Spleen (tissue), 11 donors: Measurements from ENCODE around the gene TMEM209. TPM values are rescaled to one million over a fixed set of nuclear protein-coding genes. Genes with fewer than 3 reads are reported as not detected.
"Not testable (repeated sequence)": the region's sequence is repeated elsewhere in the genome, so short reads cannot be mapped to it uniquely, and the experiment has no call there.

Experiments
- DNase-seq: peaks from one replicate; pipeline ENCODE4 v3.0.0-alpha.2; 2020
- H3K27ac ChIP-seq, 8 donors: fragments of 200-600 bp; sonication (generic) in 7 of 8; 1 replicate in 4 of 8; 2 replicates in 4 of 8; pipeline versions ENCODE4 v1.5.0 to v1.8.0; 2016 to 2021; ENCODE audit warnings: inconsistent platforms in 4 of 8, mild to moderate bottlenecking in 4 of 8, moderate library complexity in 1 of 8
- H3K27me3 ChIP-seq, 7 donors: fragments of 200-600 bp; sonication (generic) in 6 of 7; replicated peaks in 1 of 7; 1 replicate in 4 of 7; 2 replicates in 3 of 7; pipeline versions ENCODE4 v1.5.0 to v1.8.0; 2016 to 2021; ENCODE audit warnings: inconsistent platforms in 3 of 7, mild to moderate bottlenecking in 1 of 7
- H3K36me3 ChIP-seq, 6 donors: fragments of 200-600 bp; sonication (generic) in 5 of 6; 1 replicate in 4 of 6; 2 replicates in 2 of 6; pipeline versions ENCODE4 v1.5.0 to v1.8.0; 2016 to 2021; ENCODE audit warnings: inconsistent platforms in 2 of 6
- H3K4me1 ChIP-seq, 6 donors: fragments of 200-600 bp; sonication (generic) in 5 of 6; 1 replicate in 3 of 6; 2 replicates in 3 of 6; pipeline versions ENCODE4 v1.5.0 to v1.8.0; 2016 to 2021; ENCODE audit warnings: inconsistent platforms in 3 of 6
- H3K4me3 ChIP-seq, 8 donors: fragments of 200-600 bp; sonication (generic) in 7 of 8; 1 replicate in 4 of 8; 2 replicates in 4 of 8; pipeline versions ENCODE4 v1.5.0 to v1.8.0; 2016 to 2021; ENCODE audit warnings: inconsistent platforms in 4 of 8, mild to moderate bottlenecking in 4 of 8, moderate library complexity in 2 of 8
- H3K9me3 ChIP-seq, 8 donors: fragments of 200-600 bp; sonication (generic) in 7 of 8; 1 replicate in 4 of 8; 2 replicates in 4 of 8; pipeline versions ENCODE4 v1.5.0 to v1.8.0; 2016 to 2021; ENCODE audit warnings: inconsistent platforms in 4 of 8
- CTCF ChIP-seq, 11 experiments: fragments of 200-600 bp in 7 of 11; fragments of 450-650 bp in 4 of 11; sonication (generic) in 4 of 11; IDR thresholded peaks in 8 of 11; conservative IDR thresholded peaks in 3 of 11; 1 replicate in 7 of 11; 2 replicates in 4 of 11; pipeline versions ENCODE4 v1.4.0 to v1.8.0; 2016 to 2021; ENCODE audit warnings: antibody characterized with exemption in 11 of 11, inconsistent platforms in 4 of 11, mild to moderate bottlenecking in 1 of 11
- POLR2A ChIP-seq, 3 donors: fragments of 450-650 bp; IDR thresholded peaks; one replicate each; pipeline ENCODE4 v1.5.1; 2017; ENCODE audit warnings: antibody characterized with exemption in 3 of 3, mild to moderate bottlenecking in 1 of 3
- POLR2AphosphoS5 ChIP-seq, 3 donors: sonication (generic); formaldehyde crosslinking; IDR thresholded peaks; one replicate each; pipeline ENCODE4 v1.5.1; 2017; ENCODE audit warnings: antibody characterized with exemption in 3 of 3
- WGBS, 5 donors: extraction: QIAGEN DNeasy Blood & Tissue Kit in 3 of 5; methylation state at CpG; one replicate each; pipeline versions ENCODE4 v1.1.5 to v1.1.7; 2013 to 2018; 5-methylcytosine and 5-hydroxymethylcytosine counted together
- intact Hi-C: fragments of 100-400 bp; cut with DNase I; formaldehyde crosslinking; loops from one replicate; pipeline ENCODE4 v1.15.0; 2023; ENCODE audit warnings: low total_unique reads
- polyA plus RNA-seq, 3 donors: library from polyadenylated mRNA; stranded (reverse); fragments of 200-250 nt; gene quantifications; one replicate each; pipeline ENCODE4 v1.2.1, GENCODE V29; 2013
- total RNA-seq, 7 donors: library from RNA; depleted of rRNA in 3 of 7; stranded (reverse); fragments of >200 nt in 3 of 7; fragmentation: NEBNext Ultra II Directional in 4 of 7; extraction: Animal tissue kit (Norgen Biotek cat#: 25700) in 4 of 7; gene quantifications; one replicate each; pipeline versions ENCODE4 v1.1.0 to v1.2.1, GENCODE V29; 2016 to 2021
- donor health status: healthy with polysubstance abuse.
- donor health status: DM: no; HTN: no; CAD: no; lungs with moderate emphysema.
- donor health status: DM: no; HTN: no; CAD: no.
- donor health status: Bipolar disorder and iron deficiency.
- donor health status: healthy.
- donor health status: DM: no; HTN: no; CAD: no.
- donor health status: DM: yes; HTN: yes; CAD: no.

The TMEM209 gene
- total and polyA plus RNA-seq, 10 donors, result 5.9 to 25.4 (median 17.4) TPM

DNA sequence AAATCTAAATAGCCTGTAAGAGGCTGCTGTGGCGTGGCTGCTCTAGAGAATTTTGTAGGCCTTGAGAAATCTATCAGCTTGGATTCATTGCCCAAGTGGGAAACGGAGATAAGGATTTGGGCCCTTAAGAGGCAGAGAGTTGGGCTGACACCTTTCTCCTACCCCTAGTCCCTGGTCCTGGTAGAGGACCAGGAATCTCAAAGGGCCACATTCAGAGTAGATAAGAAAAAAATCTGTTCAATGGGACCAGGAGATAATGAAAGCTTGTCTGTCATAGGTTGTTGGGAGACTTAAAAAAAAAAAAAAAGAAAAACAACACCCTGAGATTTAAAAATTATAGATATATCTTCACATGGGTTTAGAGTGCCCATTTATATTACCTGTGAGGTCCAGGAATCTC, 17.8 kb downstream of the TMEM209 start:
- 86 to 94% (median 92%) methylated on average over 2 of the region's 2 CpGs for WGBS, 5 donors

GRCh38 chr7:130184349-130184748, 20.9 kb downstream of the TMEM209 start:
- intact Hi-C loops, H3K27me3 ChIP-seq, H3K27ac ChIP-seq, DNase-seq, H3K9me3 ChIP-seq, H3K4me1 ChIP-seq, H3K4me3 ChIP-seq: not testable (repeated sequence)
- 86 to 97% (median 96%) methylated on average over 5 of the region's 5 CpGs for WGBS, 5 donors
- H3K36me3 ChIP-seq, result peaks cover 0 to 96% (median 48%) of the 10 kb centered on the region in 6 donors

More for the DNA sequence above, 17.8 kb downstream of the TMEM209 start:
- no peaks in the 10 kb centered on the region for H3K27me3 ChIP-seq
- H3K4me3 ChIP-seq, result no peak overlapping the region
- intact Hi-C loops, result no loop called here
- no peaks in the 10 kb centered on the region for H3K4me1 ChIP-seq
- no peak for DNase-seq
- no peaks in the 10 kb centered on the region for H3K9me3 ChIP-seq
- H3K27ac ChIP-seq, result no peak overlapping the region
- TF ChIP-seq POLR2A (IDR thresholded peaks at IDR 0.05), result no peak
- TF ChIP-seq POLR2AphosphoS5 (IDR thresholded peaks at IDR 0.05), result no peak
- no peak for TF ChIP-seq CTCF (IDR thresholded peaks at IDR 0.05 in 8 of 11, conservative IDR thresholded peaks at IDR 0.05 in 3 of 11)
- peaks cover 0 to 96% (median 35%) of the 10 kb centered on the region in 6 donors for H3K36me3 ChIP-seq

- TF ChIP-seq CTCF (IDR thresholded peaks at IDR 0.05 in 8 of 11, conservative IDR thresholded peaks at IDR 0.05 in 3 of 11), result no peak
- TF ChIP-seq POLR2A (IDR thresholded peaks at IDR 0.05), result no peak
- TF ChIP-seq POLR2AphosphoS5 (IDR thresholded peaks at IDR 0.05), result no peak
- Histone ChIP-seq H3K4me3 (no peak overlapping the region), H3K4me1 (no peaks in the 10 kb centered on the region), H3K36me3 (peaks cover 0 to 96% (median 54%) of the 10 kb centered on the region in 6 donors), H3K27me3 (no peaks in the 10 kb centered on the region), H3K9me3 (no peaks in the 10 kb centered on the region), H3K27ac (no peak overlapping the region)
- 76 to 89% (median 78%) methylated on average over 2 of the region's 2 CpGs for WGBS, 5 donors
- DNase-seq, result no peak
- intact Hi-C loops, result no loop called here
These were observed 22.2 kb downstream of the TMEM209 start for GRCh38 chr7:130182990-130183389.

- no peak overlapping the region for H3K27ac ChIP-seq
- H3K4me1 ChIP-seq, result no peaks in the 10 kb centered on the region
- H3K27me3 ChIP-seq, result no peaks in the 10 kb centered on the region
- no peaks in the 10 kb centered on the region for H3K9me3 ChIP-seq
- TF ChIP-seq CTCF (IDR thresholded peaks at IDR 0.05 in 8 of 11, conservative IDR thresholded peaks at IDR 0.05 in 3 of 11) (no peak), POLR2A (IDR thresholded peaks at IDR 0.05) (no peak), POLR2AphosphoS5 (IDR thresholded peaks at IDR 0.05) (no peak)
- WGBS, 5 donors, result 88 to 99% (median 97%) methylated on average over 2 of the region's 2 CpGs
- H3K4me3 ChIP-seq, result no peak overlapping the region
- intact Hi-C loops, result no loop called here
- no peak for DNase-seq
- H3K36me3 ChIP-seq, result peaks cover 0 to 99% (median 54%) of the 10 kb centered on the region in 6 donors
These were observed 24.0 kb downstream of the TMEM209 start for GRCh38 chr7:130181263-130181605.
